GM12878 (cell line): ENCODE results near the gene MYO3B. TPM values are rescaled to one million over a fixed set of nuclear protein-coding genes. Genes with fewer than 3 reads are reported as not detected.

Experiments used
- ATAC-seq: fragments of 200-7000 bp; cut with Tn5 transposase; 3 replicates; pipeline ENCODE4 v1.9.1; 2020; ENCODE audit warnings: mild to moderate bottlenecking, moderate library complexity
- BruUV-seq: library from RNA; stranded (reverse); fragments of 400-500 nt; replicated peaks from 2 replicates; lab custom pipeline; 2021; lab: Mats Ljungman, UMichigan
- CTCF ChIA-PET: fragments of 300-600 bp; sonication (Branson Sonifier 250); formaldehyde crosslinking; extraction: SDS; loops from one replicate; lab custom pipeline; 2021; ENCODE audit warnings: inconsistent platforms; lab: Yijun Ruan, JAX
- POLR2A ChIA-PET: fragments of 350-600 bp; formaldehyde crosslinking; extraction: SDS; loops from one replicate; lab custom pipeline; 2021; ENCODE audit warnings: inconsistent platforms; lab: Charles Lee
- RAD21 ChIA-PET: fragments of 300-600 bp; sonication (Branson Sonifier 250); formaldehyde crosslinking; loops from one replicate; lab custom pipeline; 2023; ENCODE audit warnings: antibody characterized with exemption; ENCODE audit not compliant: unreplicated experiment; lab: Charles Lee
- SMC1A ChIA-PET: fragments of 300-600 bp; sonication (Branson Sonifier 250); formaldehyde crosslinking; loops from one replicate; lab custom pipeline; 2023; ENCODE audit not compliant: unreplicated experiment, uncharacterized antibody; lab: Charles Lee
- DNase-seq: peaks from one replicate; pipeline ENCODE4 v3.0.0-alpha.2; 2011; ENCODE audit warnings: low read depth, low spot score
- FAIRE-seq: peaks from 3 replicates; lab custom pipeline; 2011; peaks lifted over from hg19 to GRCh38; lab: Jason Lieb, UNC
- H2AFZ ChIP-seq: 2 replicates; pipeline ENCODE4 v1.6.0; 2011; ENCODE audit warnings: low read depth, low read length, control low read depth; ENCODE audit not compliant: control insufficient read depth
- H3K27ac ChIP-seq: 2 replicates; pipeline ENCODE4 v1.5.1; 2011; ENCODE audit warnings: control low read depth; ENCODE audit not compliant: control insufficient read depth, insufficient read depth
- H3K27me3 ChIP-seq, 2 experiments: replicated peaks in 1 of 2; 2 replicates each; pipeline versions ENCODE4 v1.6.0 to v1.6.1; 2011; ENCODE audit warnings: low read length in 1 of 2; ENCODE audit not compliant: control insufficient read depth in 2 of 2, insufficient read depth in 2 of 2
- H3K36me3 ChIP-seq, 2 experiments: 2 replicates each; pipeline ENCODE4 v1.5.1; 2011; ENCODE audit warnings: low read length in 1 of 2; ENCODE audit not compliant: control insufficient read depth in 2 of 2, insufficient read depth in 2 of 2
- H3K4me1 ChIP-seq: 2 replicates; pipeline ENCODE4 v1.6.1; 2011; ENCODE audit warnings: mild to moderate bottlenecking, low read length, moderate library complexity, mixed read lengths; ENCODE audit not compliant: control insufficient read depth, insufficient read depth
- H3K4me2 ChIP-seq: 2 replicates; pipeline ENCODE4 v1.6.0; 2011; ENCODE audit warnings: control low read depth; ENCODE audit not compliant: control insufficient read depth, insufficient read depth
- H3K4me3 ChIP-seq: fragments of 200-600 bp; sonication (generic); 2 replicates; pipeline ENCODE4 v1.5.1; 2016
- H3K79me2 ChIP-seq: 2 replicates; pipeline ENCODE4 v1.6.0; 2011; ENCODE audit warnings: low read length; ENCODE audit not compliant: control insufficient read depth, insufficient read depth
- H3K9ac ChIP-seq: 2 replicates; pipeline ENCODE4 v1.8.0; 2011; ENCODE audit warnings: low read length, control low read depth, mixed read lengths; ENCODE audit not compliant: control insufficient read depth, insufficient read depth
- H3K9me3 ChIP-seq: replicated peaks from 3 replicates; pipeline ENCODE4 v1.5.1; 2011; ENCODE audit warnings: mild to moderate bottlenecking, low read length; ENCODE audit not compliant: control insufficient read depth, insufficient read depth
- H4K20me1 ChIP-seq: 2 replicates; pipeline ENCODE4 v1.6.0; 2011; ENCODE audit not compliant: control insufficient read depth, insufficient read depth
- CTCF ChIP-seq, 3 experiments: IDR thresholded peaks in 2 of 3; conservative IDR thresholded peaks in 1 of 3; 2 replicates each; pipeline ENCODE4 v1.5.1; 2011; ENCODE audit warnings: low read depth in 3 of 3, low read length in 3 of 3, mild to moderate bottlenecking in 3 of 3, control low read depth in 2 of 3, moderate library complexity in 2 of 3, inconsistent platforms in 1 of 3, mixed read lengths in 1 of 3; ENCODE audit not compliant: control insufficient read depth in 2 of 3, insufficient read depth in 1 of 3; ENCODE audit errors: extremely low read depth in 1 of 3
- DPF2 ChIP-seq: fragments of 450-650 bp; IDR thresholded peaks from 2 replicates; pipeline ENCODE4 v1.6.1; 2017; ENCODE audit warnings: mild to moderate bottlenecking
- ETV6 ChIP-seq, 2 experiments: fragments of 450-650 bp in 1 of 2; IDR thresholded peaks in 1 of 2; conservative IDR thresholded peaks in 1 of 2; 2 replicates each; pipeline ENCODE4 v1.6.1; 2014; ENCODE audit warnings: antibody characterized with exemption in 1 of 2, borderline replicate concordance in 1 of 2, low read depth in 1 of 2, mild to moderate bottlenecking in 1 of 2, moderate library complexity in 1 of 2
- PKNOX1 ChIP-seq: fragments of 450-650 bp; IDR thresholded peaks from 2 replicates; pipeline ENCODE4 v1.6.1; 2016; ENCODE audit warnings: mild to moderate bottlenecking
- RAD21 ChIP-seq: IDR thresholded peaks from 2 replicates; pipeline ENCODE4 v1.6.1; 2011; ENCODE audit warnings: mild to moderate bottlenecking, low read depth, low read length, moderate library complexity; ENCODE audit not compliant: insufficient read depth
- USF2 ChIP-seq: IDR thresholded peaks from 2 replicates; pipeline ENCODE4 v1.6.1; 2011; ENCODE audit warnings: low read depth, low read length, improper control_type of control experiment, borderline replicate concordance
- ZNF687 ChIP-seq: fragments of 450-650 bp; IDR thresholded peaks from 2 replicates; pipeline ENCODE4 v1.6.1; 2017; ENCODE audit warnings: mild to moderate bottlenecking, moderate library complexity
- WGBS: methylation state at CpG from one replicate; pipeline ENCODE4 v1.1.6; 2016; ENCODE audit warnings: low lambda C conversion rate; ENCODE audit not compliant: insufficient replicate concordance, insufficient coverage; ENCODE audit errors: missing lambda C conversion rate; 5-methylcytosine and 5-hydroxymethylcytosine counted together
- in situ Hi-C: fragments of 300-500 bp; cut with MboI; formaldehyde crosslinking; loops from 9 replicates; pipeline ENCODE4 v1.14.3; 2018; ENCODE audit warnings: mixed read lengths
- intact Hi-C: fragments of 100-400 bp; cut with micrococcal nuclease; formaldehyde crosslinking; loops from one replicate; pipeline ENCODE4 v1.14.2; 2022; ENCODE audit not compliant: unreplicated experiment
- polyA plus RNA-seq, 11 experiments: library from polyadenylated mRNA; depleted of rRNA in 4 of 11; unstranded in 6 of 11; stranded (reverse) in 5 of 11; fragments of >200 nt; fragmentation: Nextera tagmentation in 4 of 11; fragmentation: Illumina TruSeq in 1 of 11; extraction: Ambion mirVana in 4 of 11; extraction: Trizol in 1 of 11; gene quantifications; 1 replicate in 1 of 11; 2 replicates in 10 of 11; pipeline versions ENCODE4 v1.2.1 to v1.2.3, GENCODE V29; 2011 to 2016; ENCODE audit warnings: inconsistent platforms in 2 of 11, missing spikeins in 2 of 11, low read depth in 1 of 11
- total RNA-seq, 4 experiments: library from RNA; depleted of rRNA in 3 of 4; stranded (reverse); fragments of >200 nt in 3 of 4; fragmentation: Illumina TruSeq in 1 of 4; extraction: Trizol in 1 of 4; gene quantifications; 2 replicates each; pipeline versions ENCODE4 v1.2.1 to v1.2.3, GENCODE V29; 2013 to 2021

Gene MYO3B
- total and polyA plus RNA-seq, 10 of the 15 experiments (the other 5 are each of a cell fraction or from before 2014, with no cell fraction given): 1.1 to 7.1 (median 2.1) TPM

GRCh38 chr2:170247333-170247732 is 69.4 kb downstream of the MYO3B start (continued):
- no peak for TF ChIP-seq CTCF (IDR thresholded peaks at IDR 0.05 in 2 of 3, conservative IDR thresholded peaks at IDR 0.05 in 1 of 3; ENCODE audit: control insufficient read depth in 2 of 3, extremely low read depth in 1 of 3, insufficient read depth in 1 of 3, low read depth in 3 of 3, low read length in 3 of 3)

GRCh38 chr2:170247882-170248393 is 70.0 kb downstream of the MYO3B start:
- TF ChIP-seq PKNOX1 (no peak), DPF2 (no peak), ZNF687 (no peak), ETV6 (conservative IDR thresholded peaks at IDR 0.05 in 1 of 2, IDR thresholded peaks at IDR 0.05 in 1 of 2; ENCODE audit: borderline replicate concordance in 1 of 2, low read depth in 1 of 2) (no peak), USF2 (no peak), RAD21 (no peak)
- SMC1A ChIA-PET: interaction anchor here (0.9 kb wide), 1 partner anchor 67 kb away, joined by 5 read pairs; no protein-coding TSS in a partner anchor
- BruUV-seq: no TSS peak
- H4K20me1 ChIP-seq: no peaks in the 10 kb centered on the region
- no peaks in the 10 kb centered on the region for H3K27me3 ChIP-seq
- H3K27ac ChIP-seq: no peak overlapping the region
- in situ Hi-C loops (no loop called here), intact Hi-C loops (no loop called here)
- no peak overlapping the region for H3K4me2 ChIP-seq
- CTCF ChIA-PET: interaction anchor here (0.6 to 2.1 kb wide), 4 partner anchors 12 to 557 kb away, joined by 3 to 8 read pairs (median 6); no protein-coding TSS in a partner anchor
- H3K4me1 ChIP-seq: no peaks in the 10 kb centered on the region
- no peaks in the 10 kb centered on the region for H3K36me3 ChIP-seq
- FAIRE-seq (no peak), DNase-seq (no peak), ATAC-seq (no peak)
- RAD21 ChIA-PET: no interaction called here
- H2AFZ ChIP-seq: no peak overlapping the region
- H3K79me2 ChIP-seq: no peaks in the 10 kb centered on the region
- WGBS: 47% methylated on average over 1 of the region's 1 CpG
- H3K9me3 ChIP-seq: no peaks in the 10 kb centered on the region
- no peak overlapping the region for H3K9ac ChIP-seq
- H3K4me3 ChIP-seq: no peak overlapping the region
- POLR2A ChIA-PET: no interaction called here
